Stimulated activated CD8-positive, alpha-beta memory T cell treated with anti-CD3 and anti-CD28 coated beads, Interleukin-12 subunit alpha, Interleukin-12 subunit beta, amount 100 ng/mL, for 4 hours (primary cell): ENCODE measurements around the gene PRRC2C.

Source experiments
- DNase-seq: peaks from one replicate; pipeline ENCODE4 v3.0.0-alpha.2; 2020; ENCODE audit warnings: low read depth

The PRRC2C gene

DNA sequence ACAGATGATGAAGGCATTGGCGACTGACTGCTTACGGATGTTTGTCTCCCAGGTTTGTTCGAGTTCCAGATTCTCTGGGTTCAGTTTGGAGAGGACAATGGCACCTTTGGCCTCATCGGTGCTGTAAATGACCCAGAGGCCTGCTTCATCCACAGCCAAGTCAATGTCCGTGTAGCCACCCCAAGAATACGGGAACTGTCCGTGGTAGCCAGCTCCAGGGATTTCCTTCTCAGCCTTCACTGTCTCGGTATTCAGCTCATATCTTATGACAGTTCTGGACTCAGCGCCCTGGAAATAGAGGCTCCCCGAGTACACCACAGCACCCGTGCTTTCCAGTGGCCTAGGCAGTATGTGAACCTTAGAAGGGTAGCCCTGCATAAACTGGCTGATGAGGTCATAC lies 150.8 kb downstream of the PRRC2C start:
- DNase-seq, result no peak

GRCh38 chr1:171637928-171638576 lies 152.7 kb downstream of the PRRC2C start:
- no peak for DNase-seq

DNA sequence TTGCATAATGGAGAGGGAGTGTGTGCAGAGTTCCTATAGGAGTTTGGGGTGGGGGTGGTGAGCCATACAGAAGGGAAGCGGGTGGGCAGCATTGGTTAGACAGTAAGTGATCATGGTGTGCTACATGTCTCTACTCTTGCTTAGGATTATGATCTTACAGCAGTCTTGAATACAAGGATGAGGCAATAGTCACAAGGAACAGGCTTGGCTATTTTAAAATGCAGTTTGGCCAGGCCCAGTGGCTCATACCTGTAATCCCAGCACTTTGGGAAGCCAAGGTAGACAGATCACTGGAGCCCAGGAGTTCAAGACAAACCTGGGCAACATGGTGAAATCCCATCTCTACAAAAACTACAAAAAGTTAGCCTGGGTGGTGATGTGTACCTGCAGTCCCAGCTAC lies 154.9 kb downstream of the PRRC2C start:
- DNase-seq, result no peak

- DNase-seq, result no peak
Observed at GRCh38 chr1:171641076-171641864, 155.9 kb downstream of the PRRC2C start.

DNA sequence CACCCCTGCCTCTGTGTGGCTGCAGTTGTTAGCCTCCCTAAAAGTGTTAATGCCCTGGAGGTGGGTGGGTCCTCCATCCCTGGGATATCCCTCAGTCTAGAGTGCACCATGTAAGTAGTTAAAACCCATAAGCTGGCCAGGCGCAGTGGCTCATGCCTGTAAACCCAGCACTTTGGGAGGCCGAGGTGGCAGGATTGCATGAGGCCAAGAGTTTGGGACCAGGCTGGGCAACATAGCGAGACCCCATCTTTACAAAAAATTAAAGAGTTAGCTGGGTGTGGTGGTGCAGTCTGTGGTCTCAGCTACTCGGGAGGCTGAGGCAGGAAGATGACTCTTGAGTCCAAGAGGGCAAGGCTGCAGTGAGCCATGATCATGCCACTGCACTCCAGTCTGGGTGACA lies 156.9 kb downstream of the PRRC2C start:
- no peak for DNase-seq
